NT2/D1 (cell line): Measurements from ENCODE around the gene RBMS3.

Experiments
- DNase-seq: peaks from one replicate; pipeline ENCODE4 v3.0.0-alpha.2; 2011; ENCODE audit warnings: low read depth, low spot score
- H3K27me3 ChIP-seq: 2 replicates; pipeline ENCODE4 v1.6.0; 2011; ENCODE audit warnings: mild to moderate bottlenecking; ENCODE audit not compliant: insufficient read length, insufficient read depth
- H3K36me3 ChIP-seq: 2 replicates; pipeline ENCODE4 v1.6.1; 2011; ENCODE audit warnings: mild to moderate bottlenecking, low read length, mixed read lengths; ENCODE audit not compliant: insufficient read depth, insufficient read length
- H3K4me1 ChIP-seq: 2 replicates; pipeline ENCODE4 v1.5.1; 2011; ENCODE audit not compliant: insufficient read depth, insufficient read length
- H3K4me3 ChIP-seq: 2 replicates; pipeline ENCODE4 v1.5.1; 2011; ENCODE audit warnings: low read depth; ENCODE audit not compliant: insufficient read length
- H3K9ac ChIP-seq: 2 replicates; pipeline ENCODE4 v1.6.0; 2011; ENCODE audit warnings: low read depth; ENCODE audit not compliant: insufficient read length
- H3K9me3 ChIP-seq: 2 replicates; pipeline ENCODE4 v1.5.1; 2011; ENCODE audit warnings: mild to moderate bottlenecking, low read length; ENCODE audit not compliant: insufficient read depth
- SUZ12 ChIP-seq: IDR thresholded peaks from 2 replicates; pipeline ENCODE4 v1.6.1; 2011; ENCODE audit not compliant: insufficient read length, insufficient read depth; ENCODE audit errors: extremely low read depth
- YY1 ChIP-seq: IDR thresholded peaks from 2 replicates; pipeline ENCODE4 v1.6.1; 2011; ENCODE audit not compliant: insufficient read length, insufficient read depth
- ZNF274 ChIP-seq: IDR thresholded peaks from 2 replicates; pipeline ENCODE4 v1.6.1; 2011; ENCODE audit warnings: mild to moderate bottlenecking, low read depth, low read length

The RBMS3 gene

DNA sequence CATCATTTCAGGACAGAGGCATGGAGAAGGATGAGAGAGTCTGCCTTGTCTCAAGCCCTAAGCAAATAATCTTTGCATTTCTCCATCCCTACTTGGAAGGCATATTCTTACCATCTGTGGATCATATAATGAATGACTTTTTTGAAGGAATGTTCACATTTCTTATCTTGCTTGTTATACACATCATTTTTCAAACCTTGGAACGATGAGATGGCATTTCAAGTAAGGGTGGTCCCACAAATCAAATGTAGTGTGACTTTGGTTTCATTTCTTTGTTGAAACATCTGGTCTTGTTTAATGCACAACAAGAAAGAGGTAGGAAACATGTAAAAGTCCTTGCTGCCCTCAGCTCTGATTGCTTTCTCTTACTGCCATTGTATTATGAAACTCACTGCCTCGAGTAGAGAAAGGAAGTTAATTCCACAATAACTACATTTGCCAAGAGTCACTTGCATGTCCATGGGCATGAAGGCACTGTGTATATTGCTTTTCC is 32.1 kb downstream of the RBMS3 start:
- DNase-seq = no peak
- TF ChIP-seq SUZ12 = no peak
- TF ChIP-seq ZNF274 = no peak
- no peak for TF ChIP-seq YY1

DNA sequence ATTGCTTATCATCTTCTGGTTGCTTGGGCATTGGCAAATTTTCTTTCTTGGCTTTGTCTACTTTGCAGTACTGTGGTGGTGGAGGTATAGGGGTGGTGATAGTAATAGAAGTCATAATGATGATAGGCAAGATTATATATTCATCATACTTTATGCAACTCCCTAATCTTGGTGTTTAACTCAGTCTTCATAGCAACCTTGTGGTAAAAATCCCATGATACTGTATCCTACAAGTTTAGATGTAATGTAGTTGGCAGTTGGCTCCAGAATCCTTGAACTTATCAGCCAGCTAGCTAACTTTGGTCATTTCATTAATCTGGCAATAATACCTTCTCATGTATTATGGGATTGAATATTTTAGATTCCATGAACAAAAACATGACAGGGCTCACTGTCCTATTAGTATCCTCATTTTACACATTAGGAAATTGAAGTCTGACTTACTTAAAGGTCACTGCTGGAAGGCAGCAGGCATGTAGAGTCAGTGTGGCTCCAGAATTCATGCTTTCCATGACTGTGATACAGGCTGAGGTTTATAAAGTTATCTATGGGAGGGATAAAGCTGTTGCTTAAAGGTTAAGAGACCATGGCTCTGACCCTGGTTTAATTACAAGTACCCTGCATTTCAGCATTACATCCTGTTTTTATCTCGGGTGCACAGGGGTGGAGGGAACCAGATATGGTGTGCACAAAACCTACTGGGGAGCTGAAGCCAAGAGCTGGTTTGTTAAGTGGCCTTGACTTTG is 33.3 kb downstream of the RBMS3 start:
- H3K9me3 ChIP-seq = no peaks in the 10 kb centered on the region
- no peaks in the 10 kb centered on the region for H3K4me1 ChIP-seq
- no peaks in the 10 kb centered on the region for H3K27me3 ChIP-seq
- TF ChIP-seq YY1 (no peak), SUZ12 (no peak), ZNF274 (no peak)
- no peak overlapping the region for H3K4me3 ChIP-seq
- H3K9ac ChIP-seq = no peak overlapping the region
- no peaks in the 10 kb centered on the region for H3K36me3 ChIP-seq
- DNase-seq = no peak

More for the DNA sequence above, 32.1 kb downstream of the RBMS3 start:
- Histone ChIP-seq H3K27me3 (no peaks in the 10 kb centered on the region), H3K36me3 (no peaks in the 10 kb centered on the region), H3K9me3 (no peaks in the 10 kb centered on the region), H3K9ac (no peak overlapping the region), H3K4me1 (no peaks in the 10 kb centered on the region), H3K4me3 (no peak overlapping the region)

DNA sequence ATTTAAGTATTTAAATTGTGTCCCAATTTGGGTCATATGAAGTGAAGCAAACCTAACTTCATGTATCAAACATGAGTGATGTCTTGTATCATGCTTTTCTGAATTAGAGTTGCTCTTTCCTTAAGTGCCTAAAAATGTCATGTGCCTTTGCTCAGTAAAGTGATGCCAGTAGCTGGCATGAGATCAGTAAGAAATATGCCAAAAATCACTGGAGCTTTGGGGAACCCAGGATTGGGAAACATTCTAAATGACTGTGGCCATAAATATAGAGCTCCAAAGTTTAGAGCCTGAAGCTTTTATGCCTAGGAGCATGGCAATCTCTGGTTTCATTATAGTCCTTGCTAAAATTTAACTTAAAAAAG is 33.8 kb downstream of the RBMS3 start:
- Histone ChIP-seq H3K4me3 (no peak overlapping the region), H3K36me3 (no peaks in the 10 kb centered on the region), H3K9me3 (no peaks in the 10 kb centered on the region), H3K27me3 (no peaks in the 10 kb centered on the region), H3K4me1 (no peaks in the 10 kb centered on the region), H3K9ac (no peak overlapping the region)
- no peak for TF ChIP-seq YY1
- no peak for TF ChIP-seq SUZ12
- no peak for TF ChIP-seq ZNF274
- DNase-seq = no peak

DNA sequence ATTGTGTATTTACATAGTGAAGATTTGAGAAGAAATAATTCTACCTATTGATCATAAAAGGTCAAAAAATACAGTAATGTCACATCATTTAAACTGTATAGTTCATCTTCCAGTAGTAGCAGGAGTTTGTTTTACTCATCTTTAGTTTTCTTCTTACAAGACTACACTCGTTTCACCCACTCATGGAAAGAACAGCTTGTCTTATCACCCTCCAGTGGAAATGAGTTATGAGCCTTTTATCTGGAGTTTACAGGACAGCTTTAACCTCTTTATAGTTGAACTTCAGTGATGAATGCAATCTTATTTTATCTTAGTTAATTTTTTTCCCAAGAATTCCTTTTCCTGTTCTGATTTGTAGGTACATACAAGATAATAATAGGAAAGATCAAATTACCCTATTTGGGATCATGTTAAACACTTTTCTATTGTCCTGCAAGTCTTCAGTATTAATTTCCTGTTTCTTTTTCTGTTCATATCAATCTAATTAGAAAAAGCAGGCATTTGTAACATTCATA is 36.8 kb downstream of the RBMS3 start:
- no peak for DNase-seq
- no peak overlapping the region for H3K4me3 ChIP-seq
- TF ChIP-seq ZNF274 = no peak
- H3K9ac ChIP-seq = no peak overlapping the region
- H3K9me3 ChIP-seq = no peaks in the 10 kb centered on the region
- no peaks in the 10 kb centered on the region for H3K4me1 ChIP-seq
- no peaks in the 10 kb centered on the region for H3K36me3 ChIP-seq
- H3K27me3 ChIP-seq = no peaks in the 10 kb centered on the region

DNA sequence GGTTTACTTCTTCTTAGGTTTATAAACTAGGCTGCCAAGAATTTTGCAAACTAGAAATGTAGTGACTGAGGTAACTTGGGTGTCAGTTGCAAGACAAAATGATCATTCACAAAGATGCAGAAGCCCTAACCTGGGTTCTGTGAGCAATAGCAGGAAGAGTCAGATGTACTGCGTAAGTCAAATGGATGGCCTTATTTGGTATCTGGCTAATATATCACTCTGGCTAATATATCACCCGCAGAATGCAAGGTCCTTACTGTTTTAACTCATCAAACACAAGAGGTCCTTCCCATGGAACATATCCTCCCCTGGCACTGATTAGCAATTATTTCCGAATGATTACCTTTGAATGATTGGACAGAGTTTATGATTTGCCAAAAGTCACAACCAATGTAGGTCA is 37.4 kb downstream of the RBMS3 start:
- Histone ChIP-seq H3K36me3 (no peaks in the 10 kb centered on the region), H3K27me3 (no peaks in the 10 kb centered on the region), H3K9me3 (no peaks in the 10 kb centered on the region), H3K4me3 (no peak overlapping the region), H3K4me1 (no peaks in the 10 kb centered on the region), H3K9ac (no peak overlapping the region)
- TF ChIP-seq SUZ12 (no peak), ZNF274 (no peak), YY1 (no peak)
- no peak for DNase-seq

DNA sequence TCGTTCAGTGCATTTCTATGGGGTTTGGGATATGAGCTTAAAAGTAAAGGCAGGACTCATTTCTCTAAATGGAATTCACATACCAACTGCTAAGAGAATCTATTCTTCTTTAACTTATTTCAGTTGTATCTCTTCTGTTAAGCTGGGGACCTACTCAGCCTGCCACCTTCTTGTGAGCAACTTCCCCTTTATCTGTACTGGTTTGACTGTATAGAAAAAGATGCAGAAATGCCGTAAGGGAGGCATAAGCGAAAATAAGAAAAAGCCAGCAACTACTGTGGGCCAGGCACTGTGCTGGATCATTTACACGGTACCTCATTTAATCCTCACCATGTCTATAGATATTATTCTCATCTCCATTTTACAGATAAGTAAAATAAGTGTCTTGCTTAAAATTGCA is 38.4 kb downstream of the RBMS3 start:
- Histone ChIP-seq H3K4me3 (no peak overlapping the region), H3K36me3 (no peaks in the 10 kb centered on the region), H3K9ac (no peak overlapping the region), H3K27me3 (no peaks in the 10 kb centered on the region), H3K4me1 (no peaks in the 10 kb centered on the region), H3K9me3 (no peaks in the 10 kb centered on the region)
- DNase-seq = no peak
- TF ChIP-seq YY1 (no peak), SUZ12 (no peak), ZNF274 (no peak)

DNA sequence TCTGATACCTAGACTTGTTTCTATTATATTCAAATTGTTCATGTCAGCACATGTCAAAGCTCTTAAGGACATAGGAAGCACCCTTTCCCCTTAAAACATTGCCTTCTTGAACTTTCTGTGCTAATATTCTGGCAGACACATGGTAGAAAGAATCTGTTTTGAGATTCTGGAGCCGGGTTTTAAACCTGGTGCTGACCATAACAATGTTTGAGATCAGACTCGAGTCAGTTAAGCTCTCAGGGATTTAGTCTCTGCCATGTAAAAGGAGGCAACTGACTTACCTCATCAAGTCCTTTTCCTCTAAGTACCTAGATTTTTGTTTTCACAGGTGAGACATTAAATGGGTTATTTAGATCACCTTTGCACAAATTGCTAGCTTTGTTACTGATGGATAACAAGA is 38.9 kb downstream of the RBMS3 start:
- TF ChIP-seq YY1 (no peak), ZNF274 (no peak), SUZ12 (no peak)
- no peaks in the 10 kb centered on the region for H3K4me1 ChIP-seq
- H3K4me3 ChIP-seq = no peak overlapping the region
- DNase-seq = no peak
- no peak overlapping the region for H3K9ac ChIP-seq
- no peaks in the 10 kb centered on the region for H3K9me3 ChIP-seq
- H3K27me3 ChIP-seq = no peaks in the 10 kb centered on the region
- H3K36me3 ChIP-seq = no peaks in the 10 kb centered on the region
